T-helper 1 cell (primary cell): ENCODE measurements around the gene KSR2.
A peak's percentile ranks its signal among the peaks of the same experiment; 100 is the strongest.

ENCODE experiments used
- DNase-seq, 5 donors: peaks; one replicate each; pipeline ENCODE4 v3.0.0-alpha.2; 2012 to 2020

KSR2 gene

GRCh38 chr12:117603316-117604113 is 365.3 kb downstream of the KSR2 start:
- no peak for DNase-seq

DNA sequence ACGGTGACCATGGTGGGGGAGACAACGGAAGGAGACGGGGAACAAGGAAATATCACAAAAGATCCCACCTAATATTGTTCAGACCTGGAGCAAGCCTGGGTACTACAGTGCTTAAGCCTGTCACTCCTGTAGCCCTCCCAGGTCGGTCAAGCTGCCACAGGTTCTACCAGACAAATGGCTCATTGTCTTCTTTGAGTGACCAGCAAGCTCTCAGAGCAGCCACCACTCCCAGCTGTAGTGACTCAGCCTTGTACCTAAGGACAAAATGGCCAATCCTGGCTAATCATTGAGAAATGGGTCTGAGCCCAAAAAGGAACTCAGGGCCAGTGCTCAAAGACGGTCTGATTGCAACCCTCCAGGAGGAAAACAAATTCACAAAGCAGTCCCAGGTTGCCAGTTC is 368.9 kb downstream of the KSR2 start:
- no peak for DNase-seq

- no peak for DNase-seq
These were observed 371.8 kb downstream of the KSR2 start for GRCh38 chr12:117596968-117597367.

DNA sequence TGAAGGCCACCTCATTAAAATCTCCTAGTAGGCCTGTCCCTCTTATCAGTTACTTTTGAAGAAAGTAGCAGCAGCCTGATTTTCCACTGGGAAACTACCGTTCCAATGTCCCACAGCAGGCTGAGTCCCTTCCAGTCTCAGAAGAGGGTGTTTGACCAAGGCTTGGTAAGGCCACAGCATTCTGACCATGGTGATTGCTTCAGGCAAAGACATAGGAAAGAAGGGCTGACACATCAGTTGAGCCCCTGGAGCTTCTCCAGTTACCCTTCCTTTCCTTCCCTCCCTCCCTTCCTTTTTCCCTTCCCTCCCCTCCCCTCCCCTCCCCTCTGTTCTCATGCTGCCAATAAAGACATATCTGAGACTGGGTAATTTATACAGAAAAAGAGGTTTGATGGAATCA is 373.0 kb downstream of the KSR2 start:
- DNase-seq, result no peak

DNA sequence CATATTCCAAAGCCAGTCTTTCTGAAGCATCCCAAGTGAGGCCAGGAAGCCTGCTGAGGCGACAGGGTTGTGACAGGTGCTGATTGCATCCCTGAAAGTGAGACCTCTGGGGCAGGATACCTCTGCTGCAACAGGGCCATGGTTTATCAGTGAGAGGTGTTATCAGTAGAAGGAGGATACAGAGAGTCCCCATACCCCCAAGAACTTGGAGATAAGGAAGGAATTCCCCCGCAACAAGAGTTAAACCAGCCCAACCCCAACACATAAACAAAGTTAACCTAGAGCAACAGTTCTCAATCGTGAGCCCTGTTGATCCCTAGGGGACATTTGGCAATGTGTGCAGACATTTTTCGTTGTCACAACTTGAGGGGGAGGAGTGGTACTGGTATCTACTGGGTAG is 374.3 kb downstream of the KSR2 start:
- no peak for DNase-seq

GRCh38 chr12:117593815-117594400 is 374.9 kb downstream of the KSR2 start:
- DNase-seq, result no peak

DNA sequence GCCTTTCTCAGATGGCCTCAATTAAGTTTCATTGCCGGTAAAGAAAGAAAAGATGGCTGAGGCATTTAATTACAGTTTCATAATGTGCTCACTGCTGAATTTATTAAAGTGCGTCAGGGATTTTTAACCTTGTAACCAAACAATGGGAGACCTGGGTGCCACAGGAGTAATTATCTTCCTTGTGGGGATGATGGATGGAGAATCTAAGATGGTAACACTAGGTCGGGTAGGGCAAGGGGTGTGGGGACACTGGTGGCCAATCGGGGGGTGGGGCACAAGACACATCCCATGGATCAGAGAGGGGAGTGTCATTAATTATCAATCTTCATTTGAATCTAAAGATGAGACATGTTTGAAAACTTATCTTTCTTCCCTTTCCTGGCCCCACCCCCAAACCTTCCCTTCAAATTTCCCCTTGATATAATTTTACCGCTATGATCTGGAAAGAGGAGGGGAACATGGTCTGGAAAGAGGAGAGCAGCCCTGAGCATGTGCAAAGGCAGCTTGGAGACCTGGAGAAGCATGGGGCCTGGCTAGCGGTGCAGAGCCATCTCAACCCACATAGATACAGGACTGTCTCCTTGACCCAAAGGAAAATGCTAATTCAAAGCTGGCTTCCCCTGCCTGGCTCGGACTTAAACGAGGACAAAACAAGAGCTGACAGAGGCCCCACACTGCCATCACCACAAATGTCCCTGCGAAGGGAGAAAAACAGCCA is 376.0 kb downstream of the KSR2 start:
- no peak for DNase-seq

DNA sequence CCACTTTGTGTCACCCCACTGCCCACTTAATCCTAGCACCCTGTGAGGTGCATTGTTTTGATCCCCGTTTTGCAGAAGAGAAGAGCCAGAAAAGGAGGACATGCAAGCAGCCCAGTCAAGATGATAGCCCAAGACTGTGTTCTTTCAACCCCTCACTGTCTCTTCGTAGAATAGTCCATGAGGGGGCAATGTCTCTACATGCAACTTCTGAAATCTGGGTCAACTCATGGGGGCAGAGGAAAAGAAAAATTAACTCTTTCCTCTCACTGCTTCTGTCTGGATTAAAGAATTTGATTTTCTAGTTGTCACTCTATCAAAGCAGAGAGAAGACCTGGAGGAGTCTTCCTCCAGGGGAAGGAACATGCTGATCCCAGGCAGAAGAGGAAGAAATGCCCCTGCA is 377.8 kb downstream of the KSR2 start:
- DNase-seq, result no peak

DNA sequence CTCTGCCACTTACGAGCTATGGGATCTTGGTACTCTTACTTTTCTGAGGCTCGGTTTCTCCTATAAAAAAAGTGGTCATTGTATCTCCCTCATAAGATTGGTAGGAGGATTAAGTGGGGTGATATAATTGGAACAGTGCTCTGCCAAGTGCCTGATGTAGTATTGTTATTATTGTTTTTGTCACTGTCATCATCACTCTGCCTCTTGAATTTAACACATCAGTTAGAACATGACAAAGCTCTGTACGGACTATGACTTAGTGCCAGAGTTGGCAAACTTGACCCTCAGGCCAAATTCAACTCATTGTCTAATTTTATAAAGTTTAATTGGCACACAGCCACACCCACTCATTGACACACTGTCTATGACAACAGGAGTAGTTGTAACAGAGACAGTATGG is 378.4 kb downstream of the KSR2 start:
- no peak for DNase-seq

GRCh38 chr12:117589021-117589420 is 379.8 kb downstream of the KSR2 start:
- no peak for DNase-seq

- DNase-seq, result peak in 3 of 5 donors; percentile 4 to 21 (median 8)
These were observed 381.0 kb downstream of the KSR2 start for GRCh38 chr12:117587631-117588287.

GRCh38 chr12:117583677-117584225 is 385.0 kb downstream of the KSR2 start:
- no peak for DNase-seq

- no peak for DNase-seq
These were observed 385.7 kb downstream of the KSR2 start for GRCh38 chr12:117583092-117583491.

- DNase-seq, result no peak
These were observed 386.5 kb downstream of the KSR2 start for GRCh38 chr12:117582135-117582784.

DNA sequence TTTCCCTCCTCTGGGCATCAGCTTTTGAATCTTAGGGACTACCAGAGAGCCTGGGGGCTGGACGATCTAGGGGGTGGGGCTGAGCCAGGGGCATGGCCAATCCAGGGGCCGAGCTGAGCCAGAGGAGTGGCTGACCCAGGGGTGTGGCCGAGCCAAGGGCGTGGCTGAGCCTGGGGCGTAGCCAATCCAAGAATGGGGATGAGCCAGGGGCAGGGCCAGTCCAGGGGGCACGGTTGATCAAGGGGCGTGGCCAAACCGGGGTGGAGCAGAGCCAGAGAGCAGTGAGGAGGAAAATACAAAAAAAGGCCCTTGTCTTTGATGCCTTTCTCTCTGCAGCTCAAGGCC is 388.1 kb downstream of the KSR2 start:
- no peak for DNase-seq

GRCh38 chr12:117580015-117580717 is 388.6 kb downstream of the KSR2 start:
- DNase-seq, result no peak

GRCh38 chr12:117577122-117577657 is 391.6 kb downstream of the KSR2 start:
- no peak for DNase-seq

DNA sequence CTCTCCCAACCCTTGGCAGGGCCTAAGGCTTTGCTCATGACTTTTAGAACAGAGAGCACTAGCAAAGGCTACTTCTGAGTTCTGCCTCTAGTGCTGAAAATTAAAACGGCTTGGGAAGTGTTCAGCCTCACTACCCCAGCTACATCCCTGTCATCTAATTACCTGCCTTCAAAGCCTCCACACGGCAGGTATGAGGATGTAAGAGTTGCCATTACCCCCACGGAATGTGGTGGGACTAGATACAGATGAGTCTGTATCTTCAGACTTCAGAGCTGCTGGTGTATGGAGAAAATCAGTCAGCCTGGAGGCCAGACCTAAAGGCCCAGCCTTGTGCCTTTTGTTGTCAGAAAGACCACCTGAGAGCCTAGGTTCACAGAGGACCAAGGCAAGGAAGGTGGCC is 392.7 kb downstream of the KSR2 start:
- DNase-seq, result no peak

GRCh38 chr12:117574655-117575054 is 394.1 kb downstream of the KSR2 start:
- no peak for DNase-seq

DNA sequence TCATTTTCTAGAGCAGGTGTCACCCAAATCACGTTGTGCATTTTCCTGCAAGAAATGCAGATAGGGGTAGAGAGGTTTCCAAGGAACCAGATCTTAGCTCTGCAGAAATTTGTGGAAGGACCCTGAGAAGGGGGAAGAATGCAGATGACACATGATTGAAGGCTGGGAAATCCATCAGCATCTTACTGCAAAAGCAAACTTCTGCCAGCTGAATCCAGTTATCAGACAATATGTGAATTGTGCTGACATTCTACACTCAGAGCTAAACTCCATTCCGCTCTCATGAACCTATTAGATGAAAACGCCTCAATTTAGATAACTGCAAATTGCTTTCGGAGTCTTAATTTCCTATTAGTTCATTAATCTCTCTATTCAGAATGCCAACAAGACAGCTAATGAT is 396.0 kb downstream of the KSR2 start:
- no peak for DNase-seq

DNA sequence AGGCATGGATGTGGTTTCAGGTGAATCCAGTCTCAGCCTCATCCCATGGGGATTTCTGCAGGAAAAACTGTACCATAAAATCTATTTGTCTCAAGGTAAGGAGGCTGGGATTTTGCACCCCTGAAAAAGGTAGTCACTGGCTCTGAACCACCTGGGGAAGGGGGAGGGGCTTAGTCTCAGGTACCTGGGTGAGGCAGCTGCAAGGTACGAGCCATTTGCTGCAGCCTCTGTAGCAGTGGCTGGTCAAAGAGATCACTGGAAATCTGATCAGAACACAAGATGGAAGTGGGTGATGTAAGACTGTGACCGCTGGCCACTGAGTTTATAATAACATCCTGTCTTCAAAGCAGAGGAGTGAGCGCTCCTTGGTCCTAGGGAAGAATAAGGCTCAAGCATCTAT is 397.5 kb downstream of the KSR2 start:
- DNase-seq, result no peak

GRCh38 chr12:117570608-117571007 is 398.2 kb downstream of the KSR2 start:
- DNase-seq, result no peak
